ENCODE measurements around the gene ERP29.
"Not testable (repeated sequence)": the region's sequence is repeated elsewhere in the genome, so short reads cannot be mapped to it uniquely, and the experiment has no call there.

Gene ERP29

GRCh38 chr12:112012775-112013600 is at the start of gene ERP29, which contains the start of gene TMEM116:
TSS of gene ERP29 (plus strand) at chr12:112013426. CDS start at chr12:112013466, 40 bp downstream.
TSS of gene TMEM116 (minus strand) at chr12:112013165. CDS start at chr12:112005270, 7,895 bp downstream.
- peak; percentile 100 for DNase-seq (ENCODE audit: low read depth in 2 of 2)

- no peak for DNase-seq (ENCODE audit: low read depth in 2 of 2)
Measured at GRCh38 chr12:111964935-111965334, 48.3 kb upstream of the ERP29 start.

GRCh38 chr12:111971800-111972199 is 41.4 kb upstream of the ERP29 start:
- DNase-seq (ENCODE audit: low read depth in 2 of 2): no peak

GRCh38 chr12:111975161-111975931 is 37.9 kb upstream of the ERP29 start:
- DNase-seq (ENCODE audit: low read depth in 2 of 2): no peak

GRCh38 chr12:111976291-111976690 is 36.9 kb upstream of the ERP29 start:
- DNase-seq (ENCODE audit: low read depth in 2 of 2): no peak

- DNase-seq (ENCODE audit: low read depth in 2 of 2): no peak
Measured at GRCh38 chr12:111976860-111977259, 36.4 kb upstream of the ERP29 start.

- no peak for DNase-seq (ENCODE audit: low read depth in 2 of 2)
Measured at GRCh38 chr12:111978545-111978944, 34.7 kb upstream of the ERP29 start.

- DNase-seq (ENCODE audit: low read depth in 2 of 2): no peak
Measured at GRCh38 chr12:111980598-111980997, 32.6 kb upstream of the ERP29 start.

GRCh38 chr12:111981987-111982386 is 31.2 kb upstream of the ERP29 start:
- no peak for DNase-seq (ENCODE audit: low read depth in 2 of 2)

GRCh38 chr12:111984820-111985219 is 28.4 kb upstream of the ERP29 start:
- no peak for DNase-seq (ENCODE audit: low read depth in 2 of 2)

GRCh38 chr12:111991535-111991934 is 21.7 kb upstream of the ERP29 start:
- DNase-seq (ENCODE audit: low read depth in 2 of 2): no peak

- no peak for DNase-seq (ENCODE audit: low read depth in 2 of 2)
Measured at GRCh38 chr12:111991946-111992345, 21.3 kb upstream of the ERP29 start.

- no peak for DNase-seq (ENCODE audit: low read depth in 2 of 2)
Measured at GRCh38 chr12:111992464-111992863, 20.8 kb upstream of the ERP29 start.

- DNase-seq (ENCODE audit: low read depth in 2 of 2): no peak
Measured at GRCh38 chr12:111993292-111994150, 19.7 kb upstream of the ERP29 start.

- DNase-seq (ENCODE audit: low read depth in 2 of 2): not testable (repeated sequence)
Measured at GRCh38 chr12:111994211-111995111, 18.8 kb upstream of the ERP29 start.

- no peak for DNase-seq (ENCODE audit: low read depth in 2 of 2)
Measured at GRCh38 chr12:111995782-111996480, 17.3 kb upstream of the ERP29 start.

GRCh38 chr12:111997300-111997699 is 15.9 kb upstream of the ERP29 start:
- no peak for DNase-seq (ENCODE audit: low read depth in 2 of 2)

- DNase-seq (ENCODE audit: low read depth in 2 of 2): no peak
Measured at GRCh38 chr12:111998015-111998414, 15.2 kb upstream of the ERP29 start.

GRCh38 chr12:111999129-111999528 is 14.1 kb upstream of the ERP29 start:
- DNase-seq (ENCODE audit: low read depth in 2 of 2): not testable (repeated sequence)

GRCh38 chr12:112000820-112001219 is 12.4 kb upstream of the ERP29 start:
- no peak for DNase-seq (ENCODE audit: low read depth in 2 of 2)

Measured in stimulated activated CD8-positive, alpha-beta memory T cell treated with anti-CD3 and anti-CD28 coated beads, Interleukin-2, amount 100 ng/mL, for 48 hours (primary cell).